GM12878 (cell line): Measurements from ENCODE around the gene TIAM1. TPM values are rescaled to one million over a fixed set of nuclear protein-coding genes. Genes with fewer than 3 reads are reported as not detected.
A peak's percentile ranks its signal among the peaks of the same experiment; 100 is the strongest.
"Not testable (repeated sequence)": the region's sequence is repeated elsewhere in the genome, so short reads cannot be mapped to it uniquely, and the experiment has no call there.

Experiments
- ATAC-seq: fragments of 200-7000 bp; cut with Tn5 transposase; 3 replicates; pipeline ENCODE4 v1.9.1; 2020; ENCODE audit warnings: mild to moderate bottlenecking, moderate library complexity
- BruUV-seq: library from RNA; stranded (reverse); fragments of 400-500 nt; replicated peaks from 2 replicates; lab custom pipeline; 2021; lab: Mats Ljungman, UMichigan
- CTCF ChIA-PET: fragments of 300-600 bp; sonication (Branson Sonifier 250); formaldehyde crosslinking; extraction: SDS; loops from one replicate; lab custom pipeline; 2021; ENCODE audit warnings: inconsistent platforms; lab: Yijun Ruan, JAX
- POLR2A ChIA-PET: fragments of 350-600 bp; formaldehyde crosslinking; extraction: SDS; loops from one replicate; lab custom pipeline; 2021; ENCODE audit warnings: inconsistent platforms; lab: Charles Lee
- RAD21 ChIA-PET: fragments of 300-600 bp; sonication (Branson Sonifier 250); formaldehyde crosslinking; loops from one replicate; lab custom pipeline; 2023; ENCODE audit warnings: antibody characterized with exemption; ENCODE audit not compliant: unreplicated experiment; lab: Charles Lee
- SMC1A ChIA-PET: fragments of 300-600 bp; sonication (Branson Sonifier 250); formaldehyde crosslinking; loops from one replicate; lab custom pipeline; 2023; ENCODE audit not compliant: unreplicated experiment, uncharacterized antibody; lab: Charles Lee
- DNase-seq: peaks from one replicate; pipeline ENCODE4 v3.0.0-alpha.2; 2011; ENCODE audit warnings: low read depth, low spot score
- FAIRE-seq: peaks from 3 replicates; lab custom pipeline; 2011; peaks lifted over from hg19 to GRCh38; lab: Jason Lieb, UNC
- H2AFZ ChIP-seq: 2 replicates; pipeline ENCODE4 v1.6.0; 2011; ENCODE audit warnings: low read depth, low read length, control low read depth; ENCODE audit not compliant: control insufficient read depth
- H3K27ac ChIP-seq: 2 replicates; pipeline ENCODE4 v1.5.1; 2011; ENCODE audit warnings: control low read depth; ENCODE audit not compliant: control insufficient read depth, insufficient read depth
- H3K27me3 ChIP-seq, 2 experiments: replicated peaks in 1 of 2; 2 replicates each; pipeline versions ENCODE4 v1.6.0 to v1.6.1; 2011; ENCODE audit warnings: low read length in 1 of 2; ENCODE audit not compliant: control insufficient read depth in 2 of 2, insufficient read depth in 2 of 2
- H3K36me3 ChIP-seq, 2 experiments: 2 replicates each; pipeline ENCODE4 v1.5.1; 2011; ENCODE audit warnings: low read length in 1 of 2; ENCODE audit not compliant: control insufficient read depth in 2 of 2, insufficient read depth in 2 of 2
- H3K4me1 ChIP-seq: 2 replicates; pipeline ENCODE4 v1.6.1; 2011; ENCODE audit warnings: mild to moderate bottlenecking, low read length, moderate library complexity, mixed read lengths; ENCODE audit not compliant: control insufficient read depth, insufficient read depth
- H3K4me2 ChIP-seq: 2 replicates; pipeline ENCODE4 v1.6.0; 2011; ENCODE audit warnings: control low read depth; ENCODE audit not compliant: control insufficient read depth, insufficient read depth
- H3K4me3 ChIP-seq: fragments of 200-600 bp; sonication (generic); 2 replicates; pipeline ENCODE4 v1.5.1; 2016
- H3K79me2 ChIP-seq: 2 replicates; pipeline ENCODE4 v1.6.0; 2011; ENCODE audit warnings: low read length; ENCODE audit not compliant: control insufficient read depth, insufficient read depth
- H3K9ac ChIP-seq: 2 replicates; pipeline ENCODE4 v1.8.0; 2011; ENCODE audit warnings: low read length, control low read depth, mixed read lengths; ENCODE audit not compliant: control insufficient read depth, insufficient read depth
- H3K9me3 ChIP-seq: replicated peaks from 3 replicates; pipeline ENCODE4 v1.5.1; 2011; ENCODE audit warnings: mild to moderate bottlenecking, low read length; ENCODE audit not compliant: control insufficient read depth, insufficient read depth
- H4K20me1 ChIP-seq: 2 replicates; pipeline ENCODE4 v1.6.0; 2011; ENCODE audit not compliant: control insufficient read depth, insufficient read depth
- HDAC6 ChIP-seq: fragments of 200-600 bp; sonication (generic); IDR thresholded peaks from one replicate; pipeline ENCODE4 v1.8.0; 2017; ENCODE audit warnings: antibody characterized with exemption; ENCODE audit not compliant: unreplicated experiment
- JUND ChIP-seq: IDR thresholded peaks from 2 replicates; pipeline ENCODE4 v1.6.1; 2012; ENCODE audit warnings: low read depth, mild to moderate bottlenecking, low read length, improper control_type of control experiment, moderate library complexity
- LARP7 ChIP-seq: fragments of 450-650 bp; IDR thresholded peaks from 2 replicates; pipeline ENCODE4 v1.6.1; 2017; ENCODE audit warnings: mild to moderate bottlenecking
- POU2F2 ChIP-seq: IDR thresholded peaks from 3 replicates; pipeline ENCODE4 v1.6.1; 2011; ENCODE audit warnings: low read depth, mild to moderate bottlenecking, low read length, borderline replicate concordance
- RFX5 ChIP-seq: IDR thresholded peaks from 2 replicates; pipeline ENCODE4 v1.6.1; 2011; ENCODE audit warnings: low read depth, low read length, improper control_type of control experiment
- SMAD1 ChIP-seq: fragments of 450-650 bp; IDR thresholded peaks from 2 replicates; pipeline ENCODE4 v1.6.1; 2018; ENCODE audit warnings: mild to moderate bottlenecking, low read depth; ENCODE audit not compliant: partially characterized antibody
- SUPT20H ChIP-seq: IDR thresholded peaks from 2 replicates; pipeline ENCODE4 v1.6.1; 2011; ENCODE audit warnings: low read depth, mild to moderate bottlenecking, low read length, moderate library complexity, borderline replicate concordance; ENCODE audit not compliant: control insufficient read depth
- ZNF217 ChIP-seq: fragments of 450-650 bp; IDR thresholded peaks from 2 replicates; pipeline ENCODE4 v1.6.1; 2017; ENCODE audit warnings: antibody characterized with exemption, mild to moderate bottlenecking
- WGBS: methylation state at CpG from one replicate; pipeline ENCODE4 v1.1.6; 2016; ENCODE audit warnings: low lambda C conversion rate; ENCODE audit not compliant: insufficient replicate concordance, insufficient coverage; ENCODE audit errors: missing lambda C conversion rate; 5-methylcytosine and 5-hydroxymethylcytosine counted together
- in situ Hi-C: fragments of 300-500 bp; cut with MboI; formaldehyde crosslinking; loops from 9 replicates; pipeline ENCODE4 v1.14.3; 2018; ENCODE audit warnings: mixed read lengths
- intact Hi-C: fragments of 100-400 bp; cut with micrococcal nuclease; formaldehyde crosslinking; loops from one replicate; pipeline ENCODE4 v1.14.2; 2022; ENCODE audit not compliant: unreplicated experiment
- polyA plus RNA-seq, 11 experiments: library from polyadenylated mRNA; depleted of rRNA in 4 of 11; unstranded in 6 of 11; stranded (reverse) in 5 of 11; fragments of >200 nt; fragmentation: Nextera tagmentation in 4 of 11; fragmentation: Illumina TruSeq in 1 of 11; extraction: Ambion mirVana in 4 of 11; extraction: Trizol in 1 of 11; gene quantifications; 1 replicate in 1 of 11; 2 replicates in 10 of 11; pipeline versions ENCODE4 v1.2.1 to v1.2.3, GENCODE V29; 2011 to 2016; ENCODE audit warnings: inconsistent platforms in 2 of 11, missing spikeins in 2 of 11, low read depth in 1 of 11
- total RNA-seq, 4 experiments: library from RNA; depleted of rRNA in 3 of 4; stranded (reverse); fragments of >200 nt in 3 of 4; fragmentation: Illumina TruSeq in 1 of 4; extraction: Trizol in 1 of 4; gene quantifications; 2 replicates each; pipeline versions ENCODE4 v1.2.1 to v1.2.3, GENCODE V29; 2013 to 2021
- TF ChIP-seq, protein P1 (sequence below): fragments of 150-350 bp; IDR thresholded peaks from 2 replicates; pipeline ENCODE4 v1.6.1; 2014; ENCODE audit warnings: mild to moderate bottlenecking, low read depth, low read length

The TIAM1 gene
- total and polyA plus RNA-seq, 10 of the 15 experiments (the other 5 are each of a cell fraction or from before 2014, with no cell fraction given), result 0.31 to 35.9 (median 0.78) TPM

DNA sequence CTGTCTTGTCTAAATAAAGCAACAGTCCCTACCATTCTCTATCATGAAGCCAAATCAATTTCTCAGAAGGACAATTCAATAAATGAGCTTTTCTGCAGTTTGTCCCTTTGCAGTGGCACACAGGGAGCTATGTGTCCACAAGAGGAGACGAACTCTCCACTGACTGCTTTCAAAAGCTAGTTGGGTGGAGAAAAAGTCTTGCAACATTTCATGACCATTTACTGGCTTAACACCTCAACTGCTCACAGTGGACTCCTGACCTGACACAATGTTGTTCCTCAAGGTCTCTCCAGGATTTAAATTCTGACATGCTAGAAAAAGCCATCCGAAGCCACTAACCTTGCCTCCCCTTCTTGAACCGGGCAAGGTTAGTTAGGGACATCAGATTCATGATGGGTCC, 111.7 kb downstream of the TIAM1 start (continued):
- TF ChIP-seq SMAD1 (no peak), JUND (no peak), RFX5 (no peak), ZNF217 (no peak)
- TF ChIP-seq, all 136 proteins: peak for 0

DNA sequence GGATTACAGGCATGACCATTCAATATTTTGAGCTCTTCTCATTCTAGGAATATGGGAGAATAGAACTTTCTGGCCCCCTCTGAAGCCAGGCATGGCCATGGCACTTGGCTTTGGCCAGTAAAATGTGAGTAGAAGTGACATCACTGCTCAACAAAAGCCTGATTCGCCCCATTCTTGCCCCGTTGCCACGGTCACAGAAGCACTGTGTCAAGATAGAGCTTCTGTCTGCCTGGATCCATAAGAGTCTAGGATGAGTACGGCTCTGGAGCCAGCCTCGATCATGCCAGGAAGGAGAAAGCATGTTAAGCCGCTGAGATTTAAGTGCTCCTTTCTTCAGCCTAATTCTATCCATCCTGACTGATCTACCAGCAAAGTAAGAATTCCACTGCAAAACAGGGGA, 113.1 kb downstream of the TIAM1 start:
- ChIA-PET POLR2A (no interaction called here), CTCF (no interaction called here), SMC1A (interaction anchor here (0.7 kb wide), 1 partner anchor 393 kb away, joined by 3 read pairs; no protein-coding TSS in a partner anchor), RAD21 (no interaction called here)
- Histone ChIP-seq H3K36me3 (no peaks in the 10 kb centered on the region), H3K4me3 (no peak overlapping the region), H3K9ac (no peak overlapping the region), H3K9me3 (no peaks in the 10 kb centered on the region), H3K27ac (no peak overlapping the region), H3K4me2 (no peak overlapping the region), H2AFZ (no peak overlapping the region), H3K4me1 (no peaks in the 10 kb centered on the region), H4K20me1 (no peaks in the 10 kb centered on the region), H3K79me2 (no peaks in the 10 kb centered on the region), H3K27me3 (no peaks in the 10 kb centered on the region)
- intact Hi-C loops, result no loop called here
- BruUV-seq, result no TSS peak
- FAIRE-seq (no peak), ATAC-seq (no peak), DNase-seq (no peak)
- WGBS, result 5% methylated on average over 6 of the region's 6 CpGs
- TF ChIP-seq SUPT20H (no peak), POU2F2 (no peak), LARP7 (no peak), HDAC6 (no peak)
- TF ChIP-seq, protein P1, sequence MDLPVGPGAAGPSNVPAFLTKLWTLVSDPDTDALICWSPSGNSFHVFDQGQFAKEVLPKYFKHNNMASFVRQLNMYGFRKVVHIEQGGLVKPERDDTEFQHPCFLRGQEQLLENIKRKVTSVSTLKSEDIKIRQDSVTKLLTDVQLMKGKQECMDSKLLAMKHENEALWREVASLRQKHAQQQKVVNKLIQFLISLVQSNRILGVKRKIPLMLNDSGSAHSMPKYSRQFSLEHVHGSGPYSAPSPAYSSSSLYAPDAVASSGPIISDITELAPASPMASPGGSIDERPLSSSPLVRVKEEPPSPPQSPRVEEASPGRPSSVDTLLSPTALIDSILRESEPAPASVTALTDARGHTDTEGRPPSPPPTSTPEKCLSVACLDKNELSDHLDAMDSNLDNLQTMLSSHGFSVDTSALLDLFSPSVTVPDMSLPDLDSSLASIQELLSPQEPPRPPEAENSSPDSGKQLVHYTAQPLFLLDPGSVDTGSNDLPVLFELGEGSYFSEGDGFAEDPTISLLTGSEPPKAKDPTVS, result no peak
- in situ Hi-C loops, result no loop called here

DNA sequence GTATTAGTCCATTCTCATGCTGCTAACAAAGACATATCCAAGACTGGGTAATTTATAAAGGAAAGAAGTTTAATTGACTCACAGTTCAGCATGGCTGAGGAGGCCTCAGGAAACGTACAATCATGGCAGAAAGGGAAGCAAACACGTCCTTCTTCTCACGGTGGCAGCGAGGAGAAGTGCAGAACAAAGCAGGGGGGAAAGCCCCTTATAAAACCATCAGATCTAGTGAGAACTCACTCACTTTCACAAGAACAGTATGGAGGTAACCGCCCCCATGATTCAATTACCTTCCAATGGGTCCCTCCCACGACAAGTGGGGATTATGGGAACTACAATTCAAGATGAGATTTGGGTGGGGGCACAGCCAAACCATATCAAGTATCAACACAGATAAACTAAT, 115.3 kb downstream of the TIAM1 start:
- POLR2A ChIA-PET, BruUV-seq, RAD21 ChIA-PET, FAIRE-seq, H3K36me3 ChIP-seq, H2AFZ ChIP-seq, H3K27me3 ChIP-seq, H3K27ac ChIP-seq, H3K4me2 ChIP-seq, H3K4me1 ChIP-seq, H4K20me1 ChIP-seq, in situ Hi-C loops, H3K9me3 ChIP-seq, H3K79me2 ChIP-seq, H3K4me3 ChIP-seq, SMC1A ChIA-PET, DNase-seq, CTCF ChIA-PET, intact Hi-C loops, H3K9ac ChIP-seq: not testable (repeated sequence)
- ATAC-seq, result peak; percentile 70
- 3% methylated on average over 6 of the region's 6 CpGs for WGBS
